ENCODE results near the gene STAMBP. TPM values are rescaled to one million over a fixed set of nuclear protein-coding genes. Genes with fewer than 3 reads are reported as not detected.

The STAMBP gene
- total and polyA plus RNA-seq, 2 donors (not counting 3 experiments of a cell fraction or from before 2014, with no cell fraction given) = 18.0 to 21.3 TPM

- H3K27me3 ChIP-seq (ENCODE audit: control insufficient read depth in 2 of 2, insufficient read depth in 2 of 2, low read length in 2 of 2) = peaks cover 14 to 26% of the 10 kb centered on the region in 2 experiments
- no peak overlapping the region for H3K4me2 ChIP-seq (ENCODE audit: insufficient read depth, low read length)
- POLR2A ChIA-PET = no interaction called here
- H2AFZ ChIP-seq (ENCODE audit: low read depth, low read length) = no peak overlapping the region
- no peaks in the 10 kb centered on the region for H3K9me3 ChIP-seq (replicated peaks; ENCODE audit: control insufficient read depth, insufficient read depth, low read length)
- dilution Hi-C loops (cut with MboI; ENCODE audit: extremely low pct_ligation_motif_present, low sequenced_read_pairs) (no loop called here), intact Hi-C loops (cut with micrococcal nuclease) (loop anchor here (1.0 to 10.0 kb wide), 5 partner anchors 323 to 571 kb away; partner anchors contain the start of gene BOLA3)
- TF ChIP-seq POLR2A (IDR thresholded peaks at IDR 0.05; ENCODE audit: low read depth, low read length) (no peak), CTCF (IDR thresholded peaks at IDR 0.05; ENCODE audit: extremely low read depth in 1 of 2, insufficient read depth in 1 of 2, low read depth in 1 of 2, low read length in 2 of 2) (peak; percentile 60 to 76)
- peak; percentile 81 for DNase-seq (ENCODE audit: low read depth, low spot score)
- no peak overlapping the region for H3K4me3 ChIP-seq (replicated peaks in 1 of 3; ENCODE audit: insufficient read depth in 1 of 3, low read depth in 1 of 3, low read length in 3 of 3)
- H3K9me1 ChIP-seq (replicated peaks; ENCODE audit: control insufficient read depth, extremely low read depth, insufficient read depth, low read length) = no peaks in the 10 kb centered on the region
- peaks cover 8% of the 10 kb centered on the region for H3K4me1 ChIP-seq (ENCODE audit: control insufficient read depth, extremely low read depth, insufficient read depth, low read length)
- H3K9ac ChIP-seq (replicated peaks; ENCODE audit: extremely low read depth, insufficient read depth, low read length) = no peak overlapping the region
- CTCF ChIA-PET = interaction anchor here (0.6 to 5.7 kb wide), 34 partner anchors 9 to 708 kb away, joined by 3 to 180 read pairs (median 3); partner anchors contain the start of genes BOLA3, INO80B and MOB1A
- H3K36me3 ChIP-seq (ENCODE audit: control insufficient read depth in 2 of 2, extremely low read depth in 1 of 2, insufficient read depth in 2 of 2, low read length in 2 of 2) = no peaks in the 10 kb centered on the region
- FAIRE-seq = no peak
- no TSS peak for BruUV-seq (replicated peaks)
- no peak overlapping the region for H3K27ac ChIP-seq (ENCODE audit: insufficient read depth, low read depth, low read length)
- no peaks in the 10 kb centered on the region for H3K79me2 ChIP-seq (ENCODE audit: control insufficient read depth, insufficient read depth, low read length)
- no peaks in the 10 kb centered on the region for H4K20me1 ChIP-seq (replicated peaks; ENCODE audit: control insufficient read depth, extremely low read depth, insufficient read depth, low read length)
Observed at GRCh38 chr2:73823916-73824523, 4.7 kb upstream of the STAMBP start.

GRCh38 chr2:73825408-73825807, 3.4 kb upstream of the STAMBP start:
- peaks cover 14 to 22% of the 10 kb centered on the region in 2 experiments for H3K27me3 ChIP-seq (ENCODE audit: control insufficient read depth in 2 of 2, insufficient read depth in 2 of 2, low read length in 2 of 2)
- POLR2A ChIA-PET = no interaction called here
- H3K27ac ChIP-seq (ENCODE audit: insufficient read depth, low read depth, low read length) = no peak overlapping the region
- DNase-seq (ENCODE audit: low read depth, low spot score) = no peak
- no peaks in the 10 kb centered on the region for H3K9me3 ChIP-seq (replicated peaks; ENCODE audit: control insufficient read depth, insufficient read depth, low read length)
- CTCF ChIA-PET = interaction anchor here (2.1 to 5.7 kb wide), 4 partner anchors 145 to 509 kb away, joined by 14 to 180 read pairs (median 62); partner anchors contain the start of gene BOLA3
- H4K20me1 ChIP-seq (replicated peaks; ENCODE audit: control insufficient read depth, extremely low read depth, insufficient read depth, low read length) = no peaks in the 10 kb centered on the region
- H3K4me3 ChIP-seq (replicated peaks in 1 of 3; ENCODE audit: insufficient read depth in 1 of 3, low read depth in 1 of 3, low read length in 3 of 3) = no peak overlapping the region
- FAIRE-seq = no peak
- TF ChIP-seq CTCF (IDR thresholded peaks at IDR 0.05; ENCODE audit: extremely low read depth in 1 of 2, insufficient read depth in 1 of 2, low read depth in 1 of 2, low read length in 2 of 2) (no peak), GATA2 (IDR thresholded peaks at IDR 0.05; ENCODE audit: insufficient read depth, insufficient read length, low read depth, low read length) (no peak), FOS (IDR thresholded peaks at IDR 0.05; ENCODE audit: borderline replicate concordance, insufficient read depth, low read length) (no peak), POLR2AphosphoS5 (IDR thresholded peaks at IDR 0.05; ENCODE audit: insufficient read depth, low read depth, low read length) (no peak)
- dilution Hi-C loops (cut with MboI; ENCODE audit: extremely low pct_ligation_motif_present, low sequenced_read_pairs) (no loop called here), intact Hi-C loops (cut with micrococcal nuclease) (loop anchor here (10.0 kb wide), 2 partner anchors 429 to 569 kb away; no protein-coding TSS in a partner anchor)
- peaks cover 17% of the 10 kb centered on the region for H3K4me1 ChIP-seq (ENCODE audit: control insufficient read depth, extremely low read depth, insufficient read depth, low read length)
- H3K4me2 ChIP-seq (ENCODE audit: insufficient read depth, low read length) = no peak overlapping the region
- no peaks in the 10 kb centered on the region for H3K9me1 ChIP-seq (replicated peaks; ENCODE audit: control insufficient read depth, extremely low read depth, insufficient read depth, low read length)
- no peak overlapping the region for H3K9ac ChIP-seq (replicated peaks; ENCODE audit: extremely low read depth, insufficient read depth, low read length)
- H3K36me3 ChIP-seq (ENCODE audit: control insufficient read depth in 2 of 2, extremely low read depth in 1 of 2, insufficient read depth in 2 of 2, low read length in 2 of 2) = no peaks in the 10 kb centered on the region
- no peak overlapping the region for H2AFZ ChIP-seq (ENCODE audit: low read depth, low read length)
- BruUV-seq (replicated peaks) = no TSS peak
- H3K79me2 ChIP-seq (ENCODE audit: control insufficient read depth, insufficient read depth, low read length) = no peaks in the 10 kb centered on the region
